OCI-LY3 (cell line): Measurements from ENCODE around the gene MANEAL.

Experiments
- CTCF ChIP-seq: fragments of 200-600, 300-600 bp; sonication (generic); IDR thresholded peaks from 2 replicates; pipeline ENCODE4 v1.5.1; 2014; ENCODE audit warnings: antibody characterized with exemption, low read length, low read depth
- EZH2phosphoT487 ChIP-seq: fragments of 200-600 bp; shearing (Covaris generic); IDR thresholded peaks from 2 replicates; pipeline ENCODE4 v1.6.1; 2018; ENCODE audit warnings: antibody characterized with exemption, mixed run types, low read depth

DNA sequence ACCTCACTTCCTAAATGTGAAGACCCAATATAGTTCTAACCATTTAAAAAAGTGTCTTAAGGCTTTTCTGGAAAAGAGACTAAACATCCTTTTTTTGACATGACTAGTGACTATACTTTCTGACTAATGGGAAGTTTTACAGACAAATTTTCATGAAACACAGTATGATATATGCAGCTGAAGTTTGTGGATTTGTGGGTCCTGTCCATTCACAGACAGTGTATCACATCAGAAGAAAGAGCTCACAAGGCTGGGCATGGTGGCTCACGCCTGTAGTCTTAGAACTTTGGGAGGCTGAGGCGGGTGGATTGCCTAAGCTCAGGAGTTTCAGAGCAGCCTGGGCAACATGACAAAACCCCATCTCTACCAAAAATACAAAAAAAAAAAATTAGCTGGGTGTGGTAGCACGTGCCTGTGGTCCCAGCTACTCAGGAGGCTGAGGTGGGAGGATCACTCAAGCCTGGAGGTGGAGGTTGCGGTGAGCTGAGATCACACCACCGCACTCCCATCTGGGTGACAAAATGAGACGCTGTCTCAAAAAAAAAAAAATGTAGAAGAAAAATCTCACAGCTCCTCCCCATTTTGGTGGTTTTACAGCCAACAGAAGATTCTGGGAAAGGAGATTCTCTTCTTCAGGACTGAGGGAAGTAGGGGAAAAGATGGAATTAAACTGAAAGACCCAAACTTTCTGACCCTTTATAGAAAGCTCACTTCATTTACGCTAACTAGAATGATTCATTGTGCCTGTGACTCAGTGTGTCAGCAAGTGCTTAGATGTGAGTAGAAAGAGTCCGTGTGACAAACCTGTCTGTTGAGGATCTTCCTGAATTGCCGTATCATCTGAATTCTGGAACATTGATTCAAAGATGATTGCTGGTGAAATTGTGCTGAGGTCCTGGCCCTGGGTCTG lies 29.5 kb downstream of the MANEAL start:
- TF ChIP-seq CTCF, result no peak
- TF ChIP-seq EZH2phosphoT487, result no peak
